ENCODE data around the gene PGLYRP2.

PGLYRP2 gene

GRCh38 chr19:15453906-15454860 lies 25.1 kb downstream of the PGLYRP2 start:
- no peak for DNase-seq (ENCODE audit: low spot score)

GRCh38 chr19:15453091-15453578 lies 26.2 kb downstream of the PGLYRP2 start:
- DNase-seq (ENCODE audit: low spot score), result no peak

- no peak for DNase-seq (ENCODE audit: low spot score)
These were observed 26.9 kb downstream of the PGLYRP2 start for GRCh38 chr19:15452111-15453047.

GRCh38 chr19:15450528-15450890 lies 28.8 kb downstream of the PGLYRP2 start:
- DNase-seq (ENCODE audit: low spot score), result no peak

GRCh38 chr19:15449620-15450527 lies 29.4 kb downstream of the PGLYRP2 start, which contains the start of gene WIZ:
WIZ (minus strand) TSS chr19:15449956; CDS start chr19:15448307, 1,649 bp downstream.
- peak; percentile 86 for DNase-seq (ENCODE audit: low spot score)

GRCh38 chr19:15448778-15449619 lies 30.3 kb downstream of the PGLYRP2 start:
- peak; percentile 61 for DNase-seq (ENCODE audit: low spot score)

GRCh38 chr19:15448044-15448777 lies 31.1 kb downstream of the PGLYRP2 start:
- no peak for DNase-seq (ENCODE audit: low spot score)

GRCh38 chr19:15447057-15447456 lies 32.2 kb downstream of the PGLYRP2 start:
- no peak for DNase-seq (ENCODE audit: low spot score)

GRCh38 chr19:15445807-15446376 lies 33.4 kb downstream of the PGLYRP2 start:
- DNase-seq (ENCODE audit: low spot score), result no peak

- DNase-seq (ENCODE audit: low spot score), result no peak
These were observed 34.1 kb downstream of the PGLYRP2 start for GRCh38 chr19:15445227-15445605.

GRCh38 chr19:15444505-15445226 lies 34.6 kb downstream of the PGLYRP2 start:
- DNase-seq (ENCODE audit: low spot score), result no peak

GRCh38 chr19:15443838-15444237 lies 35.5 kb downstream of the PGLYRP2 start:
- DNase-seq (ENCODE audit: low spot score), result no peak

GRCh38 chr19:15443325-15443724 lies 36.0 kb downstream of the PGLYRP2 start:
- no peak for DNase-seq (ENCODE audit: low spot score)

- no peak for DNase-seq (ENCODE audit: low spot score)
These were observed 37.0 kb downstream of the PGLYRP2 start for GRCh38 chr19:15442142-15442920.

GRCh38 chr19:15441317-15441716 lies 38.0 kb downstream of the PGLYRP2 start:
- DNase-seq (ENCODE audit: low spot score), result no peak

- DNase-seq (ENCODE audit: low spot score), result no peak
These were observed 39.3 kb downstream of the PGLYRP2 start for GRCh38 chr19:15439821-15440641.

All from germinal center (tissue), 1 donor.